Neural progenitor cell (in vitro differentiated cells): ENCODE data around the gene KIF1B.

ENCODE experiments used
- EZH2 ChIP-seq: fragments of 200-600 bp; sonication (generic); IDR thresholded peaks from 2 replicates; pipeline ENCODE4 v1.6.1; 2017; ENCODE audit warnings: antibody characterized with exemption, mild to moderate bottlenecking, moderate library complexity
- EZH2phosphoT487 ChIP-seq: fragments of 200-600 bp; sonication (generic); IDR thresholded peaks from 2 replicates; pipeline ENCODE4 v1.6.1; 2017; ENCODE audit warnings: antibody characterized with exemption
- TF ChIP-seq, protein P1 (sequence below): fragments of 200-600 bp; sonication (generic); IDR thresholded peaks from 2 replicates; pipeline ENCODE4 v1.5.1; 2017; ENCODE audit warnings: antibody characterized with exemption, mild to moderate bottlenecking

DNA sequence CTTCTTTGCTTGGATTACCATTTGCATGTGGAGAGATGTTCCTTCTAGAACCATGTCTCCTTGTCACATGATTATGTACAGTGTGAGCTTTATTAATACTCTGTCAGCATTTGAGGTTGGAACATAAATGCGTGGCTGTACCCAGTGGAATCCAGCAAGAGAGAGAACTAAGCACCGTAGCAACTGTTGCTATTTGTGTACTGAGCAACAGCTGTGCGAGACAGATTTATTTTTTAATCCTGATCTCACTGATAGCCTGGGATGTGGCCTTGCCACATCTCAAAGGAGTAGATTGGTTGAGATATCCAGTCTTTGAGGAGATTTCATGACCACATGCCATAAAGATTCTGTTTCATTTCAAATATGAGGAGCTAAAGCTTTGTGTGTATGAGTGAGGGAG is 43.4 kb downstream of the KIF1B start:
- TF ChIP-seq, protein P1, sequence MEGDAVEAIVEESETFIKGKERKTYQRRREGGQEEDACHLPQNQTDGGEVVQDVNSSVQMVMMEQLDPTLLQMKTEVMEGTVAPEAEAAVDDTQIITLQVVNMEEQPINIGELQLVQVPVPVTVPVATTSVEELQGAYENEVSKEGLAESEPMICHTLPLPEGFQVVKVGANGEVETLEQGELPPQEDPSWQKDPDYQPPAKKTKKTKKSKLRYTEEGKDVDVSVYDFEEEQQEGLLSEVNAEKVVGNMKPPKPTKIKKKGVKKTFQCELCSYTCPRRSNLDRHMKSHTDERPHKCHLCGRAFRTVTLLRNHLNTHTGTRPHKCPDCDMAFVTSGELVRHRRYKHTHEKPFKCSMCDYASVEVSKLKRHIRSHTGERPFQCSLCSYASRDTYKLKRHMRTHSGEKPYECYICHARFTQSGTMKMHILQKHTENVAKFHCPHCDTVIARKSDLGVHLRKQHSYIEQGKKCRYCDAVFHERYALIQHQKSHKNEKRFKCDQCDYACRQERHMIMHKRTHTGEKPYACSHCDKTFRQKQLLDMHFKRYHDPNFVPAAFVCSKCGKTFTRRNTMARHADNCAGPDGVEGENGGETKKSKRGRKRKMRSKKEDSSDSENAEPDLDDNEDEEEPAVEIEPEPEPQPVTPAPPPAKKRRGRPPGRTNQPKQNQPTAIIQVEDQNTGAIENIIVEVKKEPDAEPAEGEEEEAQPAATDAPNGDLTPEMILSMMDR = no peak
- TF ChIP-seq EZH2 (no peak), EZH2phosphoT487 (no peak)
